Measurements from ENCODE around the gene PCBP4. TPM values are rescaled to one million over a fixed set of nuclear protein-coding genes. Genes with fewer than 3 reads are reported as not detected.

The PCBP4 gene
- polyA plus RNA-seq, 1 donor (not counting 4 experiments of a cell fraction or from before 2014, with no cell fraction given): 25.2 TPM

DNA sequence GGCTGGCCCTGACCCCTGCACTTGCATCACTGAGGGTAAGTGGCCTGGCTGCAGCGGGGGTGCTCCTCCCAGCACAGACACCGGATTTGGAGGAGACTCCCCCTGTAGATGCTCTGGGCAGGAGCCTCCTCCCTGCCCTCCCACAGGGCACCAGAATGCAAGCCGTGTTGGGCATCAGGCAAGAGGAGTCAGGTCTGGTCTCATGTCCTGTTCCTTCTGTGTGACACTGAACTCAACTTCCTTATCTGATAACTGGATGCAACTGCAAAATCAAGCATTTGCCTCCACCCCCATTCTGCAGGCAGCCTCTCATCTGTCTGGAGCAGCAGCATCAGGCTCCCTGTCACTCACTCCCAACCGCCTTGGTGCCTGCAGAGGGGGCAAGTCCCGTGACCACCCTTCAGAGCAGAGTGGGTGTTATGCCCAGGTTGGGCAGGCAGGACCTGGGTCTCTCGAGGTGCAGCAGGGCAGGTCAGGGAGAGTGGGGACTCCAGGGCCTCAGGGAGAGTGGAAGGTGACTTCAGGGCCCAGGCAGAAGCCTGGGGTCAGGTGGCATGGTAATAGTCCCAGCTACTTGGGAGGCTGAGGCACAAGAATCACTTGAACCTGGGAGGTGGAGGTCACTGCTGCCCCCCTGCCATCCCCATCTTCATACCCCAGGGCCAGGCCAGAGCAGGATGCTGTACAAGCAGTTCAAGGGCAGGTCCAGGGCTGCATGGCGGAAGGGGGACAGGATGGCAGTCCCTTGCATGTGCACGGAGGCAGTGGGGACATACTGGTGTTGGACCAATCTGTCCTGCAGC is 39.0 kb upstream of the PCBP4 start:
- TF ChIP-seq, protein P1, sequence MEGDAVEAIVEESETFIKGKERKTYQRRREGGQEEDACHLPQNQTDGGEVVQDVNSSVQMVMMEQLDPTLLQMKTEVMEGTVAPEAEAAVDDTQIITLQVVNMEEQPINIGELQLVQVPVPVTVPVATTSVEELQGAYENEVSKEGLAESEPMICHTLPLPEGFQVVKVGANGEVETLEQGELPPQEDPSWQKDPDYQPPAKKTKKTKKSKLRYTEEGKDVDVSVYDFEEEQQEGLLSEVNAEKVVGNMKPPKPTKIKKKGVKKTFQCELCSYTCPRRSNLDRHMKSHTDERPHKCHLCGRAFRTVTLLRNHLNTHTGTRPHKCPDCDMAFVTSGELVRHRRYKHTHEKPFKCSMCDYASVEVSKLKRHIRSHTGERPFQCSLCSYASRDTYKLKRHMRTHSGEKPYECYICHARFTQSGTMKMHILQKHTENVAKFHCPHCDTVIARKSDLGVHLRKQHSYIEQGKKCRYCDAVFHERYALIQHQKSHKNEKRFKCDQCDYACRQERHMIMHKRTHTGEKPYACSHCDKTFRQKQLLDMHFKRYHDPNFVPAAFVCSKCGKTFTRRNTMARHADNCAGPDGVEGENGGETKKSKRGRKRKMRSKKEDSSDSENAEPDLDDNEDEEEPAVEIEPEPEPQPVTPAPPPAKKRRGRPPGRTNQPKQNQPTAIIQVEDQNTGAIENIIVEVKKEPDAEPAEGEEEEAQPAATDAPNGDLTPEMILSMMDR (optimal IDR thresholded peaks at IDR 0.05 in 1 of 3, IDR thresholded peaks at IDR 0.05 in 1 of 3, conservative IDR thresholded peaks at IDR 0.05 in 1 of 3; ENCODE audit: extremely low read depth in 1 of 3, insufficient read depth in 2 of 3, low read length in 3 of 3): no peak
- no peak for TF ChIP-seq EZH2 (IDR thresholded peaks at IDR 0.05; ENCODE audit: low read length)
- Histone ChIP-seq H3K4me2 (ENCODE audit: control insufficient read depth, extremely low read depth, insufficient read depth, low read depth, low read length) (peak overlapping the region; percentile 41), H3K27ac (ENCODE audit: control insufficient read depth, insufficient read depth, low read length) (no peak overlapping the region), H4K20me1 (ENCODE audit: control insufficient read depth, extremely low read depth, insufficient read depth, low read length) (no peaks in the 10 kb centered on the region), H3K36me3 (ENCODE audit: control insufficient read depth in 2 of 2, extremely low read depth in 1 of 2, insufficient read depth in 2 of 2, low read length in 2 of 2) (no peaks in the 10 kb centered on the region), H3K4me1 (ENCODE audit: control insufficient read depth, extremely low read depth, insufficient read depth, low read length) (peaks cover 24% of the 10 kb centered on the region), H3K9me1 (ENCODE audit: control insufficient read depth, extremely low read depth, insufficient read depth, low read length) (no peaks in the 10 kb centered on the region), H3K4me3 (ENCODE audit: control insufficient read depth in 2 of 3, extremely low read depth in 1 of 3, insufficient read depth in 2 of 3, low read depth in 1 of 3, low read length in 3 of 3) (no peak overlapping the region), H3K79me2 (ENCODE audit: control insufficient read depth, insufficient read depth, low read length) (no peaks in the 10 kb centered on the region), H3K27me3 (ENCODE audit: control insufficient read depth, extremely low read depth, insufficient read depth, low read length) (no peaks in the 10 kb centered on the region), H3K9ac (ENCODE audit: control insufficient read depth, extremely low read depth, insufficient read depth, low read length) (no peak overlapping the region), H3K9me3 (ENCODE audit: control insufficient read depth, low read depth, low read length) (no peaks in the 10 kb centered on the region), H2AFZ (ENCODE audit: control insufficient read depth, low read length) (peak overlapping the region; percentile 75)
- dilution Hi-C loops (cut with MboI; ENCODE audit: extremely low pct_ligation_motif_present, low sequenced_read_pairs): no loop called here
- DNase-seq (ENCODE audit: low read depth, low spot score): no peak
- FAIRE-seq: no peak

DNA sequence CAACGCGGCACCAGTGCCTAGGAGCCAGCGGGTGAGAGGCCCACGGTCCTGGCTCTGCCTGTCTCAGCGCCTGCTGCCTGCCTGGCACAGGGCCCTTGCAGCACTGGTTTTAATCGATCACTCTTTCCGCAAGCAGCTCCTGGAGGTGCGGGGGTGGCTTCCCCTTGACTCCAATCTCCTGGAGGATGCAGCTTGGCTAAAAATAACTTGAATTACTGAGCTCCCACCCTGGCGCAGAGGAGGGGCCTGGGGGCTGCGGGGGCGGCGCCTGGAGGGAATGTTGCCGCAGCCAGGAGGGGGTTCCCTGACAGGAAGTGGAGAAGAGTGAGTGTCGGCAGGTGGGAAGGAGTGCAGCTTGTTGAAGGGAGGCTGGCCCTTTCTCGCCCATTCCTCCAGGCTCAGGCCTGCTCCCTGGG is 38.3 kb upstream of the PCBP4 start:
- H4K20me1 ChIP-seq (ENCODE audit: control insufficient read depth, extremely low read depth, insufficient read depth, low read length): no peaks in the 10 kb centered on the region
- peaks cover 24% of the 10 kb centered on the region for H3K4me1 ChIP-seq (ENCODE audit: control insufficient read depth, extremely low read depth, insufficient read depth, low read length)
- H3K9me1 ChIP-seq (ENCODE audit: control insufficient read depth, extremely low read depth, insufficient read depth, low read length): no peaks in the 10 kb centered on the region
- no peak overlapping the region for H3K27ac ChIP-seq (ENCODE audit: control insufficient read depth, insufficient read depth, low read length)
- dilution Hi-C loops (cut with MboI; ENCODE audit: extremely low pct_ligation_motif_present, low sequenced_read_pairs): no loop called here
- H3K27me3 ChIP-seq (ENCODE audit: control insufficient read depth, extremely low read depth, insufficient read depth, low read length): no peaks in the 10 kb centered on the region
- peak overlapping the region in 1 of 3 experiments; percentile 7 for H3K4me3 ChIP-seq (ENCODE audit: control insufficient read depth in 2 of 3, extremely low read depth in 1 of 3, insufficient read depth in 2 of 3, low read depth in 1 of 3, low read length in 3 of 3)
- no peak for FAIRE-seq
- peak overlapping the region; percentile 41 for H3K4me2 ChIP-seq (ENCODE audit: control insufficient read depth, extremely low read depth, insufficient read depth, low read depth, low read length)
- H3K9ac ChIP-seq (ENCODE audit: control insufficient read depth, extremely low read depth, insufficient read depth, low read length): peak overlapping the region; percentile 54
- H3K79me2 ChIP-seq (ENCODE audit: control insufficient read depth, insufficient read depth, low read length): no peaks in the 10 kb centered on the region
- no peaks in the 10 kb centered on the region for H3K36me3 ChIP-seq (ENCODE audit: control insufficient read depth in 2 of 2, extremely low read depth in 1 of 2, insufficient read depth in 2 of 2, low read length in 2 of 2)
- H3K9me3 ChIP-seq (ENCODE audit: control insufficient read depth, low read depth, low read length): no peaks in the 10 kb centered on the region
- TF ChIP-seq EZH2 (IDR thresholded peaks at IDR 0.05; ENCODE audit: low read length): no peak
- TF ChIP-seq, protein P1 (optimal IDR thresholded peaks at IDR 0.05 in 1 of 3, IDR thresholded peaks at IDR 0.05 in 1 of 3, conservative IDR thresholded peaks at IDR 0.05 in 1 of 3; ENCODE audit: extremely low read depth in 1 of 3, insufficient read depth in 2 of 3, low read length in 3 of 3): no peak
- no peak for DNase-seq (ENCODE audit: low read depth, low spot score)
- peak overlapping the region; percentile 75 for H2AFZ ChIP-seq (ENCODE audit: control insufficient read depth, low read length)

Measured in keratinocyte (primary cell).